LoVo (cell line): ENCODE results near the gene PXYLP1.

Experiments used
- DNase-seq: peaks from one replicate; pipeline ENCODE4 v3.0.0-alpha.2; 2016; ENCODE audit warnings: low spot score

PXYLP1 gene

GRCh38 chr3:141326123-141326522 lies 94.5 kb downstream of the PXYLP1 start:
- DNase-seq, result no peak

GRCh38 chr3:141326626-141327025 lies 95.0 kb downstream of the PXYLP1 start:
- no peak for DNase-seq

- DNase-seq, result no peak
These were observed 96.9 kb downstream of the PXYLP1 start for GRCh38 chr3:141328286-141329166.

DNA sequence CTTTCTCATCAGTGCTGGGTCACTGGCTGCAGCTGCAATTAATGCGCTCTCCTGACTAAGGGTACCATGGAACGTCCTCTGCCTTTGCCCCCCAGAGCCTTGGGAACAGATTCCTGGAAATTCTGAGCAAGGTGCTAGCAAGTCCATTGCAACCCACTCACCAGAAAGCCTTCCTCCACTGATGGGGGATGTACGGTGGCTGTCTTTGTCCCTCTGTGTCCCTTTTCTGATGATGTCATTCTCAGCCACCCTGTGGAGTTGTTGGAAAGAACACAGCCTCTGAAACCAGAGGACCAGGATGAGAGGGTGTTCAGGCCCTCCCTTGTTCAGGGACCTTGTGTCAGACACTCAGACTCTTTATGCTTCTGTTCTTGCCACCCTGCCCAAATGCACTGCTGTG lies 98.6 kb downstream of the PXYLP1 start:
- DNase-seq, result no peak

DNA sequence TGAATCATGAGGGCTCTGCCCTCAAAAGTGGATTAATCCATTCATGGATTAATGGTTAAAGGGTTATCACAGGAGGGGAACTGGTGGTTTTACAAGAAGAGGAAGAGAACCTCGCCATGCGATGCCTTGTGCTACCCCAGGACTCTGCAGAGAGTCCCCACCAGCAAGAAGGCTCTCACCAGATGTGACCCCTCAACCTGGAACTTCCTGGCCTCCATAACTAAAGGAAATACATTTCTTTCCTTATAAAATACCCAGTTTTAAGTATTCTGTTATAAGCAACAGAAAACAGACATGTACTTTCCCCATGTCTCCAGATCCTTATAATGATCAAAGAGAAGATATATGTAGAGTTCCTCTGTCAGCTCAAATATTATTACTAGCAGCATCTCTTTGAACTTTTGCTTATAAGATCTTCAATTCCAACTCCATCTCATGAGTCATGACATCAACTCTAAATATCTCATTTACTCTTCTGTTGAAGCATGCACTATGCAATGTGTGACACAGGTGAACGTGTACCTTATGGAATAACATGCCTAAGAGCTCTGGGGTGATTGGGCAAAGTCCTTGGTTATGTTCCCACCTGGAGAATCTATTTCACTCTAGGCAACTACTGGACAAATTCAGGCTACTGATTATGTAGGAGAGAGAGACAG lies 99.2 kb downstream of the PXYLP1 start:
- no peak for DNase-seq

- DNase-seq, result no peak
These were observed 100.0 kb downstream of the PXYLP1 start for GRCh38 chr3:141331377-141332318.

GRCh38 chr3:141332416-141332815 lies 100.8 kb downstream of the PXYLP1 start:
- no peak for DNase-seq

DNA sequence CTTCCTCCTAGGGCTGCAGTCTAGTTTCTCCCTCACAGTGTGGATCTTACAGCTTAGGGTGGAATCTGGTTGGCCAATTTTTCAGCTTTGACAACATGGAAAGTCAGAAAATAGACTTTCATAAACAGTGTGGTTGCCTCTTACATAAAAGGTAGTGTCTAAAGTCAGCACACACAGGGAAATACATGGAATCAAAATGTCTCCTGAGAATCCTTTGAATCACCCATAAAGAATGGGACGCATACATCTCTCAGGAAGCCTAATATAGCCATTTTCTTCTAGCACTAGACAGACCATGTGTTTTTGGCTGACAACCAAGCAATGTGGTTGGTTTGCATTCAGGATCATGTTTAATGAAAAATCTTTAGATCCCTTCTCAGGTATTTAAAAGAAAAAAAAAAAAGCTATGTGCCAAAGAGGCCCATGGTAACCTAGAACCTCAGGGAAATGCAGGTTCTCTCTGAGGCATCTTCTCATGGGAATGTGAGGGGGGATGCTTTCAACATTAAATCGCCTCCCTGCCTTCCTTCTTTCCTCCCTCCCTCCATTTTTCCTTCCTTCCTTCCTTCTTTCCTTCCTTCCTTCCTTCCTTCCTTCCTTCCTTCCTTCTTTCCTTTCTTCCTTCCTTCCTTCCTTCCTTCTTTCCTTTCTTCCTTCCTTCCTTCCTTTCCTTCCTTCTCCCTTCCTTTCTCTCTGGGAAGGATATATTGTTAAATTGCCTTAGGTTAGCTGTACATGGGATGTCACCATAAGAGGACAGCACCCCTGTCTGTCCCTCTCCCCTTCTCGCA lies 102.4 kb downstream of the PXYLP1 start:
- no peak for DNase-seq

DNA sequence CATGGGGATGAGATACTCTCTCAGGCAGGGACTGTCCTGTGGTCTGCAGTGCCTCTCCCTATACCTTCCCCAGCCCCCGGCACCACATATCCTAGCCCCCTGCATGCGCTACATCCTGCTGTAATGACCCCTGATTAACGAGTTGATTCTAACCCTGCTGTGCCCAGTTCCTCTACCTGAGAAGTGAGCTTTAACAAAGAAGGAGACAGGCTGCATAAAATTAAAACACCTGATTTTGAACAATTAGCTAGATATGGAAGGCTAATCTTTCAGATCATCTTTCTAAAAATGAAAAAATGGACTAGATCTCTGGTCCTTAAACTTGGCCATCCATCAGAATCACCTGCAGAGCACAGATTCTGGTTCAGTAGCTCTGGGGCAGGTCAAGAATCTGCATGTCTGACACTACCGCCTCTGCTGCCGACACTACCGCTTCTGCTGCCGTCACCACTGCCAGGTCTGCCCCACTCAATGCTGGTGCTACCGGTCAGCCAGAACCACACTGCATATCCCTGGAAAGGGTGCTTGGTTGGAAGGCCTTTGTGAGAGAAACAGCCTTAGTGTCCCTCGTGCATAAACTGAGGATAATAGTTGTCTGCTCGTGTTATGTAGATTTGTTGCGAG lies 103.1 kb downstream of the PXYLP1 start:
- DNase-seq, result no peak

GRCh38 chr3:141335531-141336061 lies 104.0 kb downstream of the PXYLP1 start:
- no peak for DNase-seq

DNA sequence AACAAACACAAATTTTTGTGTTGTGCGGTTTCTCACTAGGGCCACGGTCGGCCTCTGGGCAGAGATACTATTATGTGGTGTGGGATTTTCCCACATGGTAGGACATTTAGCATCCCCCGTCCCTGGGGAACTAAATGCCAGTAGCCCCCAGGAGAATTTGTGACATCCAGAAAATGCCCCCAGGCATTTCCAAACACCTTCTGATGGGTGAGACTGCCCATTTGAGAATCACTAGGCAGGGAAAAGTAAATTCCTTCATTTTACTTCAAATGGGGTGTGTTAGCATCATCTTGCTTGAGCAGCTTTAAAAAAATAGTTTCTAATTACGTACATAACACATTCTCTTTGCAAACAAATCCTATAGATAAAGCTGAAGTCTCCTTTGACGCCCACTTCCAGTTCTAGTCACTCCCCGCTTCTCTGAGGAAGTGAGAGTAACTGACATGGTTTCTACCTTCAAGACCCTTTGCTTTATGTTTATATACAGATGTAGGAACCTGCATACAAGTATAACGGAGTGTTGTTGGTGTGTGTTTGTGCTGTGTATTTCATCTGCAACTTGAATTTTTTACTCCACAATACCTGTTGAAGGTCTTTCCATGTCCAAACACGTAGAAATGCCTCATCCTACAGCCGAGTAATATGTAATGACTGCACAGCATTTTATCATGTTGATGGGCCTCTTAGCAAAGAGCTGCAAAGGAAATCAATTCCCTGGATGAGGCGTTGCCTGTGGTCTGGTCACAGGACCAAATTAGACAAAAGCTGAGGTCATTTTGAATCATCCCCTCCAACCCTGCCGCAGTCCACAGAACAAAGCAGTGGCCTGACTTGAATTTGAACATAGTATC lies 105.3 kb downstream of the PXYLP1 start:
- DNase-seq, result no peak

DNA sequence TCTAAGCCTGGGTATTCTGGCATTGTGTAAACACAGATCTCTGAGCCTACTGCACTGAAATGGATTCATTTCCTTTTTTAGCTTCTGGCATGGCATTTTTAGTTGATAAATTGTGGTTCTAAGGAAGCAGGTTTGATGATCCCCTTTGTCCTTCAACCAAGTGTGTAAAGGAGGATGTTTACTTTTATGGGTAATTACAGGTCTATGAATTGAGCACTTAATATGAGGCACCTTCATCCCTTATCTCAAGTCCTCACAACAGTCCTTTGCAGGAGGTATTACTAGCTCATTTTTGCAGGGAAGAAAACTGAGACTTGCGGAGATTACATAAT lies 105.9 kb downstream of the PXYLP1 start:
- no peak for DNase-seq

DNA sequence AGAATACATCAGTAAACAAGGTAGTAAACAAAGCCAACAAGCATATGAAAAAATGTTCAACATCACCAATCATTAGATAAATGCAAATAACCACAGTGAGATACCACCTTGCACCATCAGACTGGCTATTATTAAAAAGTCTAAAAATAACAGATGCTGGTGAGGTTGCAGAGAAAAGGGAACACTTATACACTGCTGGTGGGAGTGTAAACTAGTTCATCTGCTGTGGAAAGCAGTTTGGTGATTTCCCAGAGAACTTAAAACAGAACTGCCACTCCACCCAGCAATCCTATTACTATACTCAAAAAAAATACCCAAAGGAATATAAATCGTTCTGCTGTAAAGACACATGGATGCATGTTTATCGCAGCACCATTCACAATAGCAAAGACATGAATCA lies 106.4 kb downstream of the PXYLP1 start:
- no peak for DNase-seq

GRCh38 chr3:141338881-141339280 lies 107.3 kb downstream of the PXYLP1 start:
- DNase-seq, result no peak

GRCh38 chr3:141341536-141341935 lies 109.9 kb downstream of the PXYLP1 start:
- no peak for DNase-seq

GRCh38 chr3:141342386-141342785 lies 110.8 kb downstream of the PXYLP1 start:
- no peak for DNase-seq

DNA sequence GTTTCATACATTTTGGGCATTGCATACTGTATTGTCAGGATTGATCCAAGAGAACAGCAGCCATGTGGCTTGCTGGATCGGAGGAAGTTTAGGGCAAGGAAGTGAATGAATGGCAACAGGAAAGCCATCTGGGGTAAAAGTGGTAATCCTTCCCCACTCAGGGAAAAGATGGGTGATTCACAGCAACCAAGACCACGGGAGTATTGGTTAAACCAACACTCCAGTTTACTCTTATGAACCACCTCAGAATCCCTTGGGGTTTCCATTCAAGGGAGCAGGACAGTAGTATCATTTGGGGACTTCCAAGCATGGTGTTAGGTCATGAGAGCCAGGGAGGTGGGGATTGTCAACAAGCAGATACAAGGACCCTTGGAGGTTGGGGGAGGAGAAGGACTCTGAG lies 111.5 kb downstream of the PXYLP1 start:
- no peak for DNase-seq

- DNase-seq, result no peak
These were observed 112.2 kb downstream of the PXYLP1 start for GRCh38 chr3:141343865-141344271.
